HS-27A (cell line): ENCODE results near the gene FAM222A.

Experiments used
- DNase-seq: peaks from one replicate; pipeline ENCODE4 v3.0.0-alpha.2; 2012; ENCODE audit warnings: low read depth, missing footprints

The FAM222A gene

GRCh38 chr12:109710747-109711595, 2.7 kb upstream of the FAM222A start:
- DNase-seq: no peak

- DNase-seq: no peak
Measured at GRCh38 chr12:109711596-109712461, 1.8 kb upstream of the FAM222A start.

- no peak for DNase-seq
Measured at GRCh38 chr12:109714141-109714912, 702 bp downstream of the FAM222A start.

GRCh38 chr12:109714913-109715244, 1.3 kb downstream of the FAM222A start:
- no peak for DNase-seq

- no peak for DNase-seq
Measured at GRCh38 chr12:109715310-109716091, 1.9 kb downstream of the FAM222A start.

- no peak for DNase-seq
Measured at GRCh38 chr12:109716092-109716479, 2.5 kb downstream of the FAM222A start.

GRCh38 chr12:109716512-109717389, 3.1 kb downstream of the FAM222A start:
- DNase-seq: no peak

- DNase-seq: no peak
Measured at GRCh38 chr12:109717390-109718357, 4.0 kb downstream of the FAM222A start.

GRCh38 chr12:109718390-109718789, 4.8 kb downstream of the FAM222A start:
- DNase-seq: no peak

- DNase-seq: no peak
Measured at GRCh38 chr12:109719123-109720022, 5.7 kb downstream of the FAM222A start.

- DNase-seq: no peak
Measured at GRCh38 chr12:109720152-109720856, 6.7 kb downstream of the FAM222A start.

- DNase-seq: no peak
Measured at GRCh38 chr12:109720857-109721189, 7.2 kb downstream of the FAM222A start.

- no peak for DNase-seq
Measured at GRCh38 chr12:109721276-109721675, 7.7 kb downstream of the FAM222A start.

GRCh38 chr12:109722022-109722720, 8.5 kb downstream of the FAM222A start:
- DNase-seq: no peak

GRCh38 chr12:109722721-109723094, 9.1 kb downstream of the FAM222A start:
- no peak for DNase-seq

- no peak for DNase-seq
Measured at GRCh38 chr12:109723311-109723881, 9.8 kb downstream of the FAM222A start.
